Suprapubic skin (tissue), 4 donors: ENCODE results near the gene WFDC1. TPM values are rescaled to one million over a fixed set of nuclear protein-coding genes. Genes with fewer than 3 reads are reported as not detected.

Source experiments
- DNase-seq, 2 donors: peaks; one replicate each; pipeline ENCODE4 v3.0.0-alpha.2; 2019; ENCODE audit warnings: low spot score in 2 of 2
- H3K27ac ChIP-seq: fragments of 200-600 bp; sonication (generic); one replicate; pipeline ENCODE4 v1.5.1; 2019
- H3K27me3 ChIP-seq: fragments of 200-600 bp; sonication (generic); one replicate; pipeline ENCODE4 v1.5.1; 2019
- H3K36me3 ChIP-seq: fragments of 200-600 bp; sonication (generic); one replicate; pipeline ENCODE4 v1.5.1; 2019
- H3K4me1 ChIP-seq: fragments of 200-600 bp; sonication (generic); one replicate; pipeline ENCODE4 v1.5.1; 2019
- H3K4me3 ChIP-seq: fragments of 200-600 bp; sonication (generic); one replicate; pipeline ENCODE4 v1.5.1; 2019; ENCODE audit warnings: mild to moderate bottlenecking
- H3K9me3 ChIP-seq: fragments of 200-600 bp; sonication (generic); one replicate; pipeline ENCODE4 v1.5.1; 2019
- EP300 ChIP-seq: sonication (generic); formaldehyde crosslinking; IDR thresholded peaks from one replicate; pipeline ENCODE4 v1.6.1; 2017; ENCODE audit warnings: antibody characterized with exemption
- POLR2A ChIP-seq, 2 donors: fragments of 450-650 bp; IDR thresholded peaks; one replicate each; pipeline ENCODE4 v1.6.1; 2017; ENCODE audit warnings: antibody characterized with exemption in 2 of 2, mild to moderate bottlenecking in 2 of 2, moderate library complexity in 2 of 2
- POLR2AphosphoS5 ChIP-seq, 3 donors: sonication (generic); formaldehyde crosslinking; IDR thresholded peaks; one replicate each; pipeline ENCODE4 v1.6.1; 2017; ENCODE audit warnings: antibody characterized with exemption in 3 of 3
- WGBS: methylation state at CpG from one replicate; pipeline ENCODE4 v1.1.5; 2018; 5-methylcytosine and 5-hydroxymethylcytosine counted together
- total RNA-seq, 4 donors: library from RNA; depleted of rRNA; stranded (reverse); fragments of >200 nt; gene quantifications; one replicate each; pipeline ENCODE4 v1.1.0, GENCODE V29; 2016
- TF ChIP-seq, protein P1 (sequence below), 2 donors: fragments of 200-600 bp in 1 of 2; fragments of 450-650 bp in 1 of 2; sonication (generic) in 1 of 2; IDR thresholded peaks; one replicate each; pipeline ENCODE4 v1.5.1; 2016 to 2019; ENCODE audit warnings: antibody characterized with exemption in 2 of 2, mild to moderate bottlenecking in 1 of 2, moderate library complexity in 1 of 2

Gene WFDC1
- total RNA-seq, 4 donors from 2014 or later: 0.49 to 1.4 (median 1.3) TPM; not detected in 1

DNA sequence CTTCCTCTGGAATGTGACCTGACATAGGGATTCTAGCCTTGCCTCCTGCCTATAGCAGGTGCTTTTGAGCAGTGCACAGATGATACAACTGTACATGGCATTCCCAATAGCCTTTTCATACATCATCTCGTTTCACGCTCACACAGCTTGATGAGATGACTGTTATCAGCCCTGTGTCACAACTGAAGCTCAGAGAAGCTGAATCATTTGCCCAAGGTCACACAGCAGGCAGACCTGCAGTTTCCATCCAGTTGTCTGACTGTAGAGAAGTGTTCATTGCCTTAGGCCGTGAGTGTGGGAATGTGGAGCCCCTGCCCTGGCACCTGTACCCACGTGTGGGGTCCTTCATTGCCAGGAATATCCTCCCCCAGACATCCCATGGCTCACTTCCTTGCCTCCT lies 20.1 kb downstream of the WFDC1 start:
- WGBS: 71% methylated on average over 4 of the region's 4 CpGs
- no peak overlapping the region for H3K27ac ChIP-seq
- no peak for DNase-seq

DNA sequence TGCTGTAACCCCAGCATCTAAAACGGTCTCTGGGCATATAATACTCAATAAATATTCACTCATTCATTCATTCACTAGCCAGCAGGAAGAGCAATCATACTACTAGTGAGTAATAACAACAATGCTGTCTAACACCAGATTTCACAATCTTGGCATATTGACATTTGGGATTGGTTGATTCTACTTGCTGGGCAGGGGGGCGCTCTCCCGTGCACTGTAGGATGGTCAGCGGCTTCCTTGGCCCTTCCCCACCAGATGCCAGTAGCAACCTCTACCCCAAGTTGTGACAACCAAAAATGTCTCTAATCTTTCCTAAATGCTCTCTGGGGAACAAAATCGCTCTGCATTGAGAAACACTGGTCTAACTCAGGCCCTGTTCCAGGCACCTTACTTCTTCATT lies 20.7 kb downstream of the WFDC1 start:
- Histone ChIP-seq H3K27ac (no peak overlapping the region), H3K4me3 (no peak overlapping the region), H3K9me3 (peaks cover 5% of the 10 kb centered on the region), H3K4me1 (peaks cover 8% of the 10 kb centered on the region), H3K27me3 (peaks cover 22% of the 10 kb centered on the region), H3K36me3 (no peaks in the 10 kb centered on the region)
- DNase-seq: no peak
- WGBS: 70% methylated on average over 5 of the region's 5 CpGs
- TF ChIP-seq EP300: no peak
- no peak for TF ChIP-seq POLR2AphosphoS5 (IDR thresholded peaks at IDR 0.05)
- TF ChIP-seq, protein P1, sequence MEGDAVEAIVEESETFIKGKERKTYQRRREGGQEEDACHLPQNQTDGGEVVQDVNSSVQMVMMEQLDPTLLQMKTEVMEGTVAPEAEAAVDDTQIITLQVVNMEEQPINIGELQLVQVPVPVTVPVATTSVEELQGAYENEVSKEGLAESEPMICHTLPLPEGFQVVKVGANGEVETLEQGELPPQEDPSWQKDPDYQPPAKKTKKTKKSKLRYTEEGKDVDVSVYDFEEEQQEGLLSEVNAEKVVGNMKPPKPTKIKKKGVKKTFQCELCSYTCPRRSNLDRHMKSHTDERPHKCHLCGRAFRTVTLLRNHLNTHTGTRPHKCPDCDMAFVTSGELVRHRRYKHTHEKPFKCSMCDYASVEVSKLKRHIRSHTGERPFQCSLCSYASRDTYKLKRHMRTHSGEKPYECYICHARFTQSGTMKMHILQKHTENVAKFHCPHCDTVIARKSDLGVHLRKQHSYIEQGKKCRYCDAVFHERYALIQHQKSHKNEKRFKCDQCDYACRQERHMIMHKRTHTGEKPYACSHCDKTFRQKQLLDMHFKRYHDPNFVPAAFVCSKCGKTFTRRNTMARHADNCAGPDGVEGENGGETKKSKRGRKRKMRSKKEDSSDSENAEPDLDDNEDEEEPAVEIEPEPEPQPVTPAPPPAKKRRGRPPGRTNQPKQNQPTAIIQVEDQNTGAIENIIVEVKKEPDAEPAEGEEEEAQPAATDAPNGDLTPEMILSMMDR (IDR thresholded peaks at IDR 0.05): no peak
- TF ChIP-seq POLR2A (IDR thresholded peaks at IDR 0.05): no peak

More for the DNA sequence above, 20.1 kb downstream of the WFDC1 start:
- peaks cover 8% of the 10 kb centered on the region for H3K4me1 ChIP-seq
- H3K4me3 ChIP-seq: no peak overlapping the region
- H3K36me3 ChIP-seq: no peaks in the 10 kb centered on the region
- peaks cover 22% of the 10 kb centered on the region for H3K27me3 ChIP-seq
- TF ChIP-seq, protein P1 (IDR thresholded peaks at IDR 0.05): no peak
- TF ChIP-seq EP300: no peak
- no peak for TF ChIP-seq POLR2A (IDR thresholded peaks at IDR 0.05)
- TF ChIP-seq POLR2AphosphoS5 (IDR thresholded peaks at IDR 0.05): no peak
- peaks cover 5% of the 10 kb centered on the region for H3K9me3 ChIP-seq

DNA sequence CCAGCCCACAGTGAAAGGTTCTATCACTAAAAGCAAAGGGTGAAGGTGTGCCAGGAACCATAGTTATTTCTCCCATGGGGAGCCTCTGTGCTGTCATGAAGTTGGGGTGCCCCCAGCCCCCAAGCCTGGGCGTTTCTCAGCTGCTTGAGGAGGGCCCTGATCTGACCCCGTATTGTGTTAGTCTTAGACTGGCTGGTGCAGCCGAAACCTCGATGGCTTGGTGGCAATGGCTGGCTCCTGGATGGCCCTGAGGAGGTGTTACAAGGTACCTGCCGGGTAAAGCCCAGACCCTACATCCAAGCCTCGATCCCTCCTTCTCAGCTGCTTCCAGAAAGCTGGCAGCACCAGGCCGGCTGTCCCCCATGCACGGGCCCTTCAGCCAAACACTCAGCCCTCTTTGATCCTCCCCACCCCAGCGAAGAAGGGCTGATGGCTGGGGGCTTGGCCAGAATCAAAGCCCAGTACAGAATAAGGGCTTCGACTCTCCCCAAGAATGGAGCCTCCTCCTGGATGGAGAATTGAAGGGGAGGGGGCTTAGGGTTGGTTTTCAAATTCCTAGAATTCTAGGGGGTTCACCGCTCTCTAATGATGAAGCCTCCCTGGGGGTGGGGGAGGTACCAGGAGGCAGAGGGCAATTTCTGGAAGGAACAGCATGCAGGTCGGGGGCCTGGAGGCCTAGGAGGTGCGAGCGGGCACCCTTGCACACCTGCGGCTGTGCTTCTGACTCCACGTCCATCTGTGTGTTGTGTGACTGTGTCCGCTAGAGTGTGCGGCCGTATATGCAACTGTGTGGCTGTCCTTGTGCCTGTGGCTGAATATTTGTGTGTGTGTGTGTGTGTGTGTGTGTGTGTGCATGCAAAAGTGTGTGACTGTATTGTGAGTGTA lies 23.7 kb downstream of the WFDC1 start:
- no peak for DNase-seq
- no peaks in the 10 kb centered on the region for H3K4me1 ChIP-seq
- H3K36me3 ChIP-seq: no peaks in the 10 kb centered on the region
- 72% methylated on average over 15 of the region's 19 CpGs for WGBS
- no peak overlapping the region for H3K4me3 ChIP-seq
- H3K27me3 ChIP-seq: peaks cover 6% of the 10 kb centered on the region
- H3K27ac ChIP-seq: no peak overlapping the region
- TF ChIP-seq, protein P1 (IDR thresholded peaks at IDR 0.05): no peak
- TF ChIP-seq POLR2AphosphoS5 (IDR thresholded peaks at IDR 0.05) (no peak), EP300 (no peak), POLR2A (IDR thresholded peaks at IDR 0.05) (no peak)
- H3K9me3 ChIP-seq: peaks cover 5% of the 10 kb centered on the region

DNA sequence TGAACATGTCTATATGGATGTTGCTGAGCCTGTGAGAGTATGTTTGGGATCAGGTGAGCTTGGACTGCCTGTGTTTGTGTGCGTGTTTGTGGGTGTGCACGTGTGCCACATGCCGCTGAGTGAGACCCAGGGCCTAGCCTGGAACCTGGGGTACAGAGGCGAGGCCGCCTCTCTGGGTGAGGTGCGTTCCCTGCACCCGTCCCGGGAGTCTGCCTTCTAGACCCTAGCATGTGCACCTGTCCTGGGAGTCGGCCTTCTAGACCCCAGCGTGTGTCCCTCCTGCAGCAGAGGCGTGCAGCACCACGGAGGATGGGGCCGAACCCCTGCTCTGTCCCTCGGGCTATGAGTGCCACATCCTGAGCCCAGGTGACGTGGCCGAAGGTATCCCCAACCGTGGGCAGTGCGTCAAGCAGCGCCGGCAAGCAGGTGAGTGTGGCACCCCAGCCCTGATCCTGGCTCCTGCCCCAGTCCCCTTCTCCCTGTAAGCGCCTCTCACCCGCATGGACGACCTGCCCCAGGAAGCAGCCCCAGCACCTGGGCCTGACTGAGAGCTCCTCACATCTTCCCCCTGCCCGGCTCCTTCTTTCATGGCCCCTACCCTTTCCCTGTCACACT lies 24.6 kb downstream of the WFDC1 start:
- H3K27me3 ChIP-seq: peaks cover 5% of the 10 kb centered on the region
- H3K36me3 ChIP-seq: no peaks in the 10 kb centered on the region
- no peaks in the 10 kb centered on the region for H3K4me1 ChIP-seq
- no peak overlapping the region for H3K4me3 ChIP-seq
- WGBS: 97% methylated on average over 10 of the region's 24 CpGs
- no peak for TF ChIP-seq POLR2A (IDR thresholded peaks at IDR 0.05)
- TF ChIP-seq EP300: no peak
- TF ChIP-seq POLR2AphosphoS5 (IDR thresholded peaks at IDR 0.05): no peak
- TF ChIP-seq, protein P1 (IDR thresholded peaks at IDR 0.05): no peak
- no peak for DNase-seq
- H3K9me3 ChIP-seq: peaks cover 5% of the 10 kb centered on the region
- no peak overlapping the region for H3K27ac ChIP-seq

DNA sequence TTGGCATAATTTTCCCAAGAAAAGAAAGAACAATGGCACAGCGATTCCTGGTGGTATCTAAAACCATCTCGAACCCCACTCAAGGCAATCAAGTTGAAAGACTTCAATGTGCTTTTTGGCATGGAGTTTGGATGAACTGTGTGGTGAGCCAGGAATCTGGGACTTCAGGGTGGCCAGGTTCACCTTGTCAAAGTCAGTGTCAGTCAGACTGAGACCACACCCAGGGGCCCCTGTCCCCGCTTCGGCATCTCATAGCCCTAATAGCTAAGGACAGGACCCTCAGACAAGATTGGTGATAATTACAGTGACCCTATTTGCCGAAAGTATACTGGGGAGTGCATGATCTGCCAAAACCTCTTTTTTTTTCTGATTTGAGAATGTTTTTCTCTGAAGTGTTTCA lies 25.8 kb downstream of the WFDC1 start:
- TF ChIP-seq EP300 (no peak), POLR2AphosphoS5 (IDR thresholded peaks at IDR 0.05) (no peak), POLR2A (IDR thresholded peaks at IDR 0.05) (no peak)
- TF ChIP-seq, protein P1 (IDR thresholded peaks at IDR 0.05): no peak
- Histone ChIP-seq H3K9me3 (peaks cover 5% of the 10 kb centered on the region), H3K36me3 (no peaks in the 10 kb centered on the region), H3K27me3 (peaks cover 5% of the 10 kb centered on the region), H3K4me1 (no peaks in the 10 kb centered on the region), H3K27ac (no peak overlapping the region), H3K4me3 (no peak overlapping the region)
- WGBS: 73% methylated on average over 5 of the region's 5 CpGs
- DNase-seq: no peak
